ENCODE data around the gene ANKFY1.

DNA sequence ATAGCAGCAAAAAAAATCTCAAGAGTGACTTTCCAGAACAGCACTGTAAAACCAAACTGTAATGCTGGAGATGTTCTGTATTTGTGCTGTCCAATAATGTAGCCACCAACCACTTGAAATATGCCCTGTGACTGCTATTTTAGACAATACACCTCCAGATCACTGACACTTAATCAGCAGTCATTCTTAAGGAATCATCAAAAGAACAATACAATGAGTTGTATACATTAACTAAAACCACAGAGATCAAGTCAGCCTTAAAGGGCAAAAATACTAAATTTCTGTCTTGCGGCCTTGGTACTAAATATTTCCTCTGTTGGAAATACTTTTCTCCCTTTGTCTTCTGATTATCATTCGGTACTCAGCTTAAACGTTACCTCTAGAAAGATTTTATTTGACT lies 33.6 kb upstream of the ANKFY1 start:
- TF ChIP-seq POLR2A (IDR thresholded peaks at IDR 0.05; ENCODE audit: low read depth, low read length) (no peak), POLR2AphosphoS5 (IDR thresholded peaks at IDR 0.05; ENCODE audit: low read depth, low read length) (no peak), SPI1 (IDR thresholded peaks at IDR 0.05; ENCODE audit: low read depth, low read length) (no peak), TAF1 (IDR thresholded peaks at IDR 0.05; ENCODE audit: low read depth, low read length) (no peak), PAX5 (IDR thresholded peaks at IDR 0.05; ENCODE audit: insufficient read depth, low read length, severe bottlenecking) (no peak), POU2F2 (IDR thresholded peaks at IDR 0.05; ENCODE audit: low read depth, low read length) (no peak)
